Stimulated activated CD4-positive, alpha-beta T cell treated with anti-CD3 and anti-CD28 coated beads, Interleukin-4, amount 100 ng/mL, for 4 hours (primary cell): ENCODE results near the gene TBC1D2.

ENCODE experiments used
- DNase-seq, 2 experiments: peaks; one replicate each; pipeline ENCODE4 v3.0.0-alpha.2; 2020

Gene TBC1D2

DNA sequence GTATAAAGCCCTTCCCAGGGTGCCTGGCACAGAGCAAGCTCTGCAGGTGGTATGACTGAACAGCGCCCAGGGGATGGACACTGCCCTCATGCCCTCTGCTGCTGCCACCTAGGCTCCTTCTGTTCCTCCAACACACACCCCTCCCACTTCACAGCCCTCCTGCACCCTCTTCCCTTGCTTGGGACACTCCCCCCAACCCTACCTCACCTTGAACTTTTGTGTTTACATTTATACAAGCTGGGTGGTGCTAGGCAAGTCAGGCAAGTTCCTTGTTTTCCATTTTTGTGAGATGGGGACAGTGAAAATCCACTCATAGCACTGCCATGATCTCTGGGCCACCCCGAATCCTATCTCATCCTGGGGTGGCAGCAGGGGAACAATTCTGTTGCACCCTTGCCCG lies 44.2 kb downstream of the TBC1D2 start:
- DNase-seq, result no peak

DNA sequence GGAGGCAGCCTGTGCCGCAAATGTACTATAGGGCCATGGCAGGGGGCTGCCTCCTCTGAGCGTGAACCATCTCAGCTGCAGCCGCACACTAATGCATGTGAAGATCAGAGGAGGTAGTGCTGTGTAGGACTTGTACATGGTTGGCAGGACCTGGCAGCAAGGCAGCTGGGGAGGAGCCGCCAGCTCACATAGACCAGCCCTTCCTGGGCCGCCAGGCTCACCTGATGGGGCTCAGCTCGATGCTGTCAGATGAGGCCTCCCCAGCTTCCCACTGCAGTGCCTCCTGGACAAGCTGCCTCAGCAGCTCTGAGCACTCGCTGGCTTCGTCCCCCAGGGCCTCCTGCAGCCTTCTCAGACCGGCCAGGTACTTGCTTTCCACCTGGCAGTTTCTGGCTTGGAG lies 45.0 kb downstream of the TBC1D2 start:
- no peak for DNase-seq

DNA sequence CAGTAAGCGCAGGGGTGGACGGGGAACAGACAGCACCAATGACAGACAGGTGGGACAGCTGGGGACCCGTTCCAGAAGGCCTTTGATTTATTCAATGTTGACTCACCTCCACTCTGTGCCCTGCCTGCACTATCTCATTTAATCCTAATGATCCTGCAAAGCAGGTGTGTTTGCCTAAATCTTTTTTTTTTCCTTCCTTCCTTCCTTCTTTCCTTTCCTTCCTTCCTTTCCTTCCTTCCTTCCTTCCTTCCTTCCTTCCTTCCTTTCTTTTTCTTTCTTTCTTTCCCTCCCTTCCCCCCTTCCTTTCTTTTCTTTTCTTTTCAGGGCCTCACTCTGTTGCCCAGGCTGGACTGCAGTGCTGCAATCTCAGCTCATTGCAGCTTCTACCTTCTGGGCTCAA lies 45.9 kb downstream of the TBC1D2 start:
- no peak for DNase-seq

DNA sequence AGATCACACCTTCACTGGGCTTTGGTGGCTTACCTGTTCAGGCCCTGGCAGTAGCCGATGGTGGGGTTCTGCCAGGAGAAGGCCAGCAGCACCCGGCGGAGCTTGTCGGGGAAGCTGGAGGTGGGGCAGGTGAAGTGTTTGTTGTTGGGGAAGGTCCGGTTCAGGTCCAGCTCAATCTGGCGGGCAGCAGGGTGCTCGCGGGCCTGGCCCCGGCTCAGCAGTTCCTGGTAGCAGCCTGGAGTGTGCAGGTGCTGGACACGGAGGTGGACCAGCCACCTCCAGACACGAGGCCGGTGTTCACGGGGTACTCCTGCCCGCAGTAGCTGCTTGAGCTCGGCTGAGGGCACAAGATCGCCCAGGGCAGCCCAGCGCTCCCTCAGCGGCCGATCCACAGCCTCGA lies 46.8 kb downstream of the TBC1D2 start:
- no peak for DNase-seq

DNA sequence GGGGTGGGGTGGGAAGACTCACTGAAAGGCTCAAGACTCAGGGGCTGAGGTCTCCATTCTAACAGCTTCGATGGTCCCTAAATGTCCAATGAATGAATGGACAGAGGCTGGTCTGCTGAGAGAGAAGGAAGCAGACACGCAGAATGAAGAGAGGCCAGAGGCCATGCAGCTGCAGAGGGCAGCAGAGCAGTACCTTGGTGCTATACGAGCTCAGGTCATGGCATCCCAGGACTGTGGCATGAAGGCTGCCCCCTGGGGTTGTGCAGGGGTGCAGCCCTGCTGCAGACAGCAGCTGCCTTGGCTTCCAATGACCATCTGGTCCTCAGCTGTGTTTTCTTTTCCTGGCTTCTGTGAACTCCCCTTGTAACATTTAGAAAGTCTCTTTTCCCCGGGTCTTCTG lies 47.8 kb downstream of the TBC1D2 start:
- DNase-seq, result no peak

DNA sequence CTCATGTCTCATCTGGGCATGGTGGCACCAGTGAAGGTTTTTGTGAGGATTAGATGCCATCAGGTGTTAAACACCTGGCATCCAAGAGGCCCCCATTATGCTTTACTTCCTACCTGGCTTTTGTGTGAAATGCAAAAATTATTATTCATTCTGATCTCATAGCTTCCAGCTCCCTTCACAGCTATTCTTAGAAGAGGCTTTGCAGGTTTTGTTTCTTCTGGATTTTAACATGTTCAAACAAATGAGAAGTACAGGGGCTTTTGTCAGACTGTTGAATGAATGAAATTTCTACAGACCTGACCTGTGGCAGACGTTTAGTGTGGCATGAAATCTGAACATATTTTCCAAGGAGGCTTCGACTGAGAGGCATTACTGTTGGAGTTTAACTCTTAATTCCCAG lies 48.7 kb downstream of the TBC1D2 start:
- no peak for DNase-seq

DNA sequence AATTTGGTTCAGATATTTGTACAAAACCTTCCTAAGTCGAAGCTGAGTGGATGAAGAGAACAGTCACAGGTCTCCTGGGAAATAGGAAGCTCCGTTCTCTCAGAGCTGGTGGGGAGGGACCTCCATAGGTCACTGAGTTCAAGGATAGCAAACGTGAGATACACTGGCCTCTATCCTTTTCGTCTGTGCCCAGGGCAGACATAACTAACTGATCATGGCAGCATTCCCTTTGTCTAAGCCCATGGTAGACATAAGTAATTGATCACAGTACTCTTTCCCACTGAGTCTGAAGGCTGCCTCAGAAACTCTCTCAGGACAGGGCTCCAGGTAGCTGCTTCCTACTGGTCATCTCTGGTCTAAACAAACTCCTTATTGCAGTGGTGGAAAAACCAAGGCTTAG lies 50.8 kb downstream of the TBC1D2 start:
- DNase-seq, result no peak

DNA sequence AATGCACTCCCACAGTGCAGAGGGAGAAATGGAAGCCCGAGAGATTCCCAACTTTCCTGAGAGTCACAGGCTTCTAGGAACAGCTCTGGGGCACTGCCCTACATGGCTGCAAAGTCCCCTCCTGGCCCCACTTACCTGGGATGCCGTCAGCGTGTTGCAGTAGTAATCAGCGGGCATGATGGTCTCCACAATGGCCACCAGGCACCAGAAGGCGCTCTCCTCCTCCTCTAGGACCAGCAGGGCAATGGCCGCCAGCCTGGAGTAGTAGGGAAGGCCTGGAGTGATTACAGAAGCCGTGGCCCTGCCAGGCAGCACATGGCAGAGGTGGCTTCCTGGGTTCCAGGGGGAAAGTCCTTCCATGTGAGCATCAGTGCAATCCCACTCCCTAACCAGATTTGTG lies 52.3 kb downstream of the TBC1D2 start:
- no peak for DNase-seq

DNA sequence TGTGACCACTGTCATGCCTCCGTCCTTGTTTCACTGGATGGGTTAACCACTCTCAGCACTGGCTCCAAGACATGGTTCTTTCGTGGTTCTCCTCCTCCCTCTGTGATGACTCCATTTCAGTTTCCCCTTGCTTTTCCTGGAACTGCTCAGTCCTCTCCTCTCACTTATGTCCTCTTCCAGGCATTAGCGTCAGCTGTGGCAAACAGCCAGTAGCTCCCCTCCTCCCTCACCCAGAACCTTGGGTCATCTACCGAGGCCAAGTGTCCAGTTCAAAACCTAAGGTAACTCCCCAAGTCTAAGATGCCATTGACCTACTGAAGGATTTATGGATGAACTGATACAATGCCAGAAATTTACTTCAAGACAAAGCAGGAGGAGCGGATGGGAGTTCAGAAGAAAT lies 53.2 kb downstream of the TBC1D2 start:
- DNase-seq, result no peak

DNA sequence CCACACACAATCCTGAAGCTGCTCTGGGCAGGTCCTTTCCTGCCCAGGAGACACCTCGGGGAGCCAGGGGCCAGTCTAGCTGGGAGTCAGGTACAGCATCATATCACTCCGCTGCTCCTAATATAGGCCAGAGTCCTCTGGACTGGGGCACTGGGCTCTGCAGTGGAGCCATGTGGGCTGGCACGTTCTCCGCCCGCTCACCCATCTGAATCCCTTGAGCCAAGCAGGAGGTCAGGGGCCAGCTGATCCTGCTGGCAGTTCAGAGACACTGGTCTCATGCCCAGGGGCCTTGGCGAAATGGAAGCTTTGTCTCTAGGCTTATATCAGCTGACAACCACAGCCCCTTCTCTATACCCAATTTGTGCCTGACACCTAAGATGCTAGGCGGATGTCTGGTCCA lies 53.7 kb downstream of the TBC1D2 start:
- DNase-seq, result no peak

DNA sequence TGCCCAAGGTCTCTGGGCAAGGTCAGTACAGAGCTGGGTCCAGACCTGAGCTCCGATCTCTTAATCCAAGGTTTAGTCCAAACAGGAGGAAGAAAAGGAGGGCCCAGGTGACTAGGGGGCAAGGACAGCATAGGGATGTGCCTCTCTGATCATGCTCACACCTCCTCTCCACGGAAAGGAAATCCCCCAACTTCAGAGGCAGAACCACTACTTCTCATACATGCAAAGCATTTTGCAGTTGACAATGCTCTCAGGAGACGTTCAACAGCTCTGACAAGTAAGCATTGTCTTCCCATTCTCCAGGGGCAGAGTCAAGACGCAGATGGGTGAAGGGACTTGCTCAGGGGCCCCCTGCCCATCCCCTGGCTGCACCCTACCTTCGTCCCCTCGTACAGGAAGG lies 54.3 kb downstream of the TBC1D2 start:
- DNase-seq, result no peak

DNA sequence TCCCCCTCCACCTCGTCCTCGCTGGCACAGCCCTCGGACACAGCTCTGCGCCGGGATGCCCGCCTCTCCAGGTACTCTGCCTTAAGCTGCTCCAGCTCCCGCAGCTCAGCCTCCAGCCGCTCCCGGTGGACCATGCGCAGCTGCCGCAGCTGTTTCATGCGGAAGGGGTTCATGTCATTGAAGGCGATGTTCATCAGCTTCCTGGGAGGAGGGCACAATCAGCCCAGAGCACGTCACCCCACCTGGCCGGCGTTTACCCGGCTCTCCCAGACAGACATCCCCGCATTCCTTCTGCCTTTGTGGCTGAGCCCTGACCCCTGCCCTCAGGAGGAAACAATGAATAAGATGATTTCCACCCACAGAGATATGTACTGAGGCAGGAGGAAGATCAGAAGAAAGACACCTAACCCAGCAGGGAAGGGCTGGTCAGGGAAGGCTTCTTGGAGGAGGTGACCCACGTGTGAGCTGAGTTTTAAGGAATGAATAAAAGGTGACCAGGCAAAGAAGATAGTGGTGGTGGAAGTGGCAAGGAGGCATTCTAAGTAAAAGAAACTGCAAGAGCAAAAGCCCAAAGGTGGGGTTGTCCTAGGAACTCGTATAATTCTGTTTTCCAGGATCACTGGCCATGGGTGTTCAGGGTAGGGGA lies 55.9 kb downstream of the TBC1D2 start:
- DNase-seq, result no peak

DNA sequence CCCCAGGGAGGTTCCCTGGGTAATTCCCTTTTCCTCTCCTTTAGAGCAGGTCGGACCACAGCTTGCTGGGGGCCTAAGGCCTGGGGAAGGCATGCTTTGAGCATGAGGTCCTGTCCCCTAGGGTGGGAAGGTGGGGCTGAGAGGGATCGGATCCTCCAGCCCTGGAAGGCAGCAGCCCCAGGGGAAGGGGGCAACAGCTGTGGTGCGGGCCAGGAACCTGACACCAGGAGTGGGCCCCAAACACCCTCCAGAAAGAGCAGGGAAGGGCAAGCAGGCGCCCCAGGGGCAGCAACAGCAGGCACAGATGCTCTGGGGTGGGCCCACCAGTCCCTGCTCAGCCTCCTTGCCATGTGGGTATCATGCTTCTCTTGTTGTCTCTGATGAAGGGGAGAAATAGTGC lies 59.8 kb downstream of the TBC1D2 start:
- no peak for DNase-seq

DNA sequence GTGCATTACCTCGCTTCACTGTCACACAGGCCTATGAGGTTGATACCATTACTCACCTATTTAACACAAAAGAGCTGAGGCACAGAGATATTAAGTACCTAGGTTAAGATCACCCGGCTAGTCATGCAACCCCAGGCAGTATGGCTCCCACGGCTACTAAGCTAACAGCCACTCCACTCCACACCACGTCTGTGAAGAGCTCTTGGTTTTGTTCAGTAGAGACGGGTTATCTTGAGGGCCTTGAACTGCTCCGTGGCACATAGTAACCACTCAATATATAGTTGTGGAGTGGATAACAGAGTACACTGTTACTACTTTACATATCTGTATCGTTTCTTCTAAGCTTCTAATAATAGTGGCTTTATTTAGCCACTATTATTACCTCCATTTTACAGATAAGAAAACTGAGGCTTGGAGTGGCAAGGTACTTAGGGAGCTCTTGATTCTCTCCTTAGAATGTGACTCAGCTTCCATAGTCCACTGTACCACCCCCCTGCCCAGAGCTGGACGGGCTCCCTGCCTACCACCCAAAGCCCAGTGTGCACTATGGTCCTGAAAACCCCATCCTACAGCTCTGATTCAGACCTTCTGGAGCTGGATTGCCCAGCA lies 62.0 kb downstream of the TBC1D2 start:
- DNase-seq, result no peak

DNA sequence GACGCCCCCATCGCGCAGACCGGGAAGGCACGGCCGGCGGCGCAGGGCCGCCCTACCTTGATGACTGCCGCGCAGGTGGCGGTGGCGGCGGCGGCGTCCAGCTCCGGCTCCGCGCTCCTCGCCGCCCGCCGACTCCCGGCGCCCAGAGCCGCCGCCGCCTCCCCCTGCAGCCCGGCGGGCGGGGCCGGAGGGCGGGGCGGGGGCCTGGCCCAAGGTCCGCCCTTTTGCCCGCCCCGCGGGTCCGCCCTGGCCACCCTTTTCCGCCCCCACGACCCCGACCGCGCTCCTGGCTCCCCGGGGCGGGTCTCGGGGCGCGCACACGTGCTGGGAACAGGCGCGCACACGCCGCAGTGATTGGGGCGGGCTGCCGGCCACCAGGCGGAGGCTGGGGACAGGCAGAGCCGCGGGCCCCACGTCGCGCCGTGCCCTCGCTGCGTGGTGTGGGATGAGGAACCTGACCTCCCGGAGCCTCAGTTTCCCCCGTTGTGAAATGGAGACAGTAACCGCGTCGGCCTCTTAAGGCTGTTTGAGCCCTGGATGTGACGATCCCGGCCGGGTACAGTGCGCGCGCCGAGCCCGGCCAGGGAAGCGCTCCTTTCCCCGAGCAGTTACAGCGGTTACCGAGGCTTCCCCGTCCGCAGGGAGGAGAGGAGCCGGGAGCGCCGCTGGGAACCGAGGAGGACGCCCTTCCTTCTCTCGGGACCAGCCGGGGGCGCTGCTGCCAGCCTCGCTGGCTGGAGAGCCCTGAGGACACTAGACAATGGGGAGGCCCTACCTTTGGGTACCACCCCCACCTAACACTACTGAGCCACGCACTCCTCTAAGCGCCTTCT lies 62.7 kb downstream of the TBC1D2 start, which contains the start of gene CORO2A:
Gene CORO2A (minus strand): TSS at position 135 of the 833 bp plus-strand sequence. CDS start 34,977 bp downstream, outside the sequence.
- DNase-seq, result peak; percentile 61 to 76

DNA sequence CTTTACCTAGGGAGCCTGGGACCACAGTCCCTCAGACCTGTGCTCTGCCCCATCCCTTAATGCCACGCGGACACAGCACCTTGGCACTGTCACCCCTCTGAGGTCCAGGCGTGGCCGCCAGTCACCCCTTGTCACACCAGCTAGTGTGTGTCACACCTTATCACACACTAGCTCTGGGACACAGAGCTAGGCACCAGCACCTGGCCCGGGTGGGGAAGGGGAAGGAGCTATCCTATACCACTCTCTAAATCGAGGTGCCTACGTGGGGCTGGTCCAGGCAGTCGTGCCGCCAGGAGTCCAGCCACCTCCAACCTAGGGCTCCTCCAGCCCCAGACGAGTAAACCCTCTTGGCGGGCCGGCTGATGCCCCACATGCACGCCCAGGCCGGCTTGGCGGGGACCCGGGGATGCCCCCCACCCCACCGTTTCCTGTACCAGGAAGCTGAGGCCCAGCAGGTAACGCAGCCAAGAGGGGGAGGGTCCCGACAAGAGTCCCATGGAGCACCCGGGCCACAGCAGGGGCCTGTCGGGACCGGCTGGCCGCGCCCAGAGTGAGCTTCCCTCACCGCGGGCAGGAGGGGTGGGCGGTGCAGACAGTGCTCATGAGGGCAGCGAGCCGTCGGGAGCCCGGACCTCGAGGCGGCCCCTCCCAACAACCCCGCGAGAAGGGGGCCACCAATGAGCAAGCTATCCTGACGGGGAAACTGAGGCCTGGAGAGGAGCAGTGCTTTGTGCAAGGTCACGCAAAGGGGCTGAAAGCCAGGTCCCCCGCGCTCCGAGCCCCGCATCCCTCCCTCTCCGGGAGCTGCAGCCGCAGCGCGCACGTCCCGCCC lies 63.6 kb downstream of the TBC1D2 start:
- DNase-seq, result peak; percentile 13 to 15

DNA sequence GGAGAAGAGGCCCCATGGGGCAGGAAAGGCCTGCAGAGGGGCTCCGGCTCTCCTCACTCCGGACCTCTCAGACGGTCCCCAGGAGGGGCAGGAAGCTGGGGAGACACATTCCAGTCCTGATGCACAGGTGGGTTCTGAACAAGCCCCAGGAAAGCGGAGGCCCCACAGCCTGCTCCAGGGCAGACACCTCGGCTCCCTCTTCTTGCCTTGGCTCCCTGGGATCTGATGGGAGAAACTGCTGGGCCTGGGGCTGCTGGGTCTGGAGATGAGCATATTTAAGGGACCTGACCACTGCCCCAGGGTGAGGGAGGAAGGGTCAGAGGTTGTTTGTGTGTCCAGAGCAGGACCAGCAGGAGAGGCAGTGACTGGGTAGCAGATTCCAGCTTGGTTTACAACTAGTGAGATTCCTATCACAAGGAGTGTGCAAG lies 64.3 kb downstream of the TBC1D2 start:
- DNase-seq, result no peak

DNA sequence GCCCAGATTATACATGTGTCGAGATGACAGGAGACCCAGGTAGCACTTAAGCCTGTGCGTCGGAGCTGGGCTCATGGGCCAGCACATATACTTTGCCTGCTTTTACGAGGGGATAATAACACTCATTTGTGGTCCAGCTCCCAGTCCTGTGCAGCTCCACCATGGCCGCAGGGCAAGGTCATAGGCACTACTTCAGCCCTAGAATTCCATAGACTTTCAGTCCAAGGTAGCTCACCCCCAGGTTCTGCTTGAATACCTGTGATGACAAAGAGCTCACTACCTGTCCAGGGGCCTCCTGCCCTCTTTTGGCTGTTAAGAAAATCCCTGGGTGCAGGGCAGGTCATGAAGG lies 64.7 kb downstream of the TBC1D2 start:
- DNase-seq, result no peak

DNA sequence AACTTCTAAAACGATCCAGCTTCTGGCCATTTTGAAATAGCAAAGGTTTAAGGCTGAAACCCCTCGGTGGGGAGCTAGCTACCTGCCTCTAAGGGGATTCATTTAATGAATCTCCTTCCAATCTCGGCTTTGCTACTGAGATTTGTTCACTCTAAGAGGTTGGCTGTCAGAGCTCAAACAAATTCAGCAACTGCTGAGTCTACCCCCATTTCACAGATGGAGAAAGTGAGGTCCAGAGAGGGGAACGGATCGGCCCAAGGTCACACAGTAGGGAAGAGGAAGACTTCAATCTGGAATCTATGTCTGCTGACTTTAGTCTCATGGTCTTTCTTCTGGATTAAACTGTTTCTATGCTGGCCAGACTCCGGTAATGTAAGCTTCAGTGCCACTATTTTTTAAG lies 66.0 kb downstream of the TBC1D2 start:
- DNase-seq, result no peak

DNA sequence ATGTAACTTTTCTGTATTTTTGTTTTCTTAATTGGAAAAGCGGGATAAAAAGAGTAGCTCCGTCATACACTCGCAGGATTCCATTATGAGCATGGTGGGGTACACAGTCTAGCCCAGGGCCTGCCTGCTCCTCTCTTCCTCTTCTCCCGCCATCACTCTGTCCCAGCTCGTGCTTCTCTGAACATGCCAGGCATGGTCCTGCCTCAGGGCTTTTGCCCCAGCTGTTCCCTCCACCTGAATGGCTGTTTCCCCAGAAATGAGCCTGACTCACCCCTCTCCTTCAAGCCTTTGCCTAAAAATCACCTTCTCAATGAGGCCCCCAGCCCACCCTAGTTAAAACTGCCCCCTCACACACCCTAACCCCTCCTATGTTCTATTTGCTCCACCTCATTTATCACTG lies 67.5 kb downstream of the TBC1D2 start:
- DNase-seq, result no peak

DNA sequence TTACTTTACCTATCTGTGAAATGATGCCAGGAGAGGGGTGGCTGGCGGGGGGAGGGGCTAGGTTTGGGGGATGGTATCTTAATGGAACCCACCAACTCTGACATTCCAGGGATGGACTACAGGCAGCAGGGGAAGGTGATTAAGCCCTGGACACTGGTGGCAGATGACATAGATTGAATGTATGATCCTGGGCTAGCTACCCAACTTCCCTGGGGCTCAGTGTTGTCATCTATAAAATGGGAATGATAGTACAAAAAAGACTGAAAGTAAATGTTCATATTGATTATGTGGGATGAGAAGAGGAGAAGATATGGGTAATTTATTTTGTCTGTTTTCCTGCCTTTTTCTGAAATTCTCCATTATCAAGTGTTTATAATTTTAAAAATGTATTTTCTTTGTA lies 69.2 kb downstream of the TBC1D2 start:
- DNase-seq, result no peak

DNA sequence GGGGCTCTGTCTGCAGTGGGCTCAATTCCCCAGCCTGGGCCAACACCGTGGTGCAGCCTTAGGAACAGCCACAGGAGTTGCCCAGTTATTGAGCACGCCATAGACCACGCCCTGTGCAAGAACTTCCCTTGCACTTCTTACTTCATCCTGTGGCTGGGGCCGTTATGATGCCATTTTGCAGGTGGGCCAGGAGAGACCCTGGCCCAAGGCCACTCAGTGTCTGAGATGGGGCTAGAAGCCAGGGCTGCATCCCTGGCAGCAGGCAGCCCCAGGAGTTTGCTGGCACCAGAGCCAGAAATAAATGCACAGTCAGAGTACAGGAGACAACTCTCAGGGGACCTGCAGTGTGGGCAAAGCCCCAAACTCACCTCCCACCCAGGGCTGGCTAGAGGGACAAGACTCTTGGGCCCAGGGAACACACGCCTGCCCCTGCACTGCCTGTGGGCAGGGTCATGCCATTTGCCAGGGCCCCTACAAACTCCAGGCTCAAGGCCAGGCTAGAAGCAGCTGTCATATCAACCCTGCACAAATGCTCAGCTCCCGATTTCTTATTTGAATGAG lies 69.8 kb downstream of the TBC1D2 start:
- no peak for DNase-seq

DNA sequence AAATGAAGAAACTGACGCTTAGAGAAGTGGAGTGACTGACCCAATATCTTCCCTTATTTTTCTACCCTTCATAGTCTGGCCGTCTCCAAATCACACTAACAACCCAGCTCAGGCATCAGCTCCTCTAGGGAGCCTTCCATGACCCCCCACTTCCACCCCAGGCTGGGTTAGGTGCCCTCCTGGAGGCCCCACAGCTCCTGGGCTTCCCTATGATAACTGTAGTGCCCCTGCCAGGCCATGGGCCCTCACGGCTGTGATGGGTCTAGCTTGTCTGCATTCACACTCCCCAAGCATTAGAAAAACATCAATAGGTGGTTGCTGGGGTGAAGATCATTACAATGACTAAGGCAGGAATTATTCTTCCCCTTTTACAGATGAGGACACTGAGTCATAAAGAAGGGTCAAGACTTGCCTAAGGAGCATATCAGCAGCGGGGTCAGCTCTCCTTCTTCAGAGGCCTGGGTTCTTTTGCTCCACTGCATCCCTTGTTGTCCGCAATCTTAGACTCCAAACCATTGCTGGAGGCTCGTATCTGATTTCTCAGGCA lies 70.4 kb downstream of the TBC1D2 start:
- no peak for DNase-seq
